K562 (cell line): ENCODE measurements around the gene LRP1B. TPM values are rescaled to one million over a fixed set of nuclear protein-coding genes. Genes with fewer than 3 reads are reported as not detected.

Source experiments
- ATAC-seq: fragments of 200-7000 bp; cut with Tn5 transposase; 3 replicates; pipeline ENCODE4 v1.9.1; 2020; ENCODE audit warnings: moderate library complexity
- BruUV-seq: library from RNA; stranded (reverse); fragments of 400-500 nt; replicated peaks from 2 replicates; lab custom pipeline; 2021; lab: Mats Ljungman, UMichigan
- CTCF ChIA-PET: fragments of 300-600 bp; formaldehyde crosslinking; extraction: SDS; loops from one replicate; lab custom pipeline; 2021; ENCODE audit warnings: low intra/inter-chr PET ratio; lab: Yijun Ruan, JAX
- POLR2A ChIA-PET: fragments of 300-600, 350-650 bp; sonication (Branson Sonifier 250); formaldehyde crosslinking; extraction: SDS; loops from one replicate; lab custom pipeline; 2021; ENCODE audit warnings: antibody characterized with exemption, inconsistent platforms; lab: Yijun Ruan, JAX
- DNase-seq, 4 experiments: peaks; one replicate each; pipeline versions ENCODE4 v3.0.0 to v3.0.0-alpha.2; 2011 to 2018; ENCODE audit warnings: low spot score in 3 of 4, mixed read lengths in 3 of 4; ENCODE audit errors: extremely low read depth in 1 of 4
- FAIRE-seq: peaks from 2 replicates; lab custom pipeline; 2011; peaks lifted over from hg19 to GRCh38; lab: Jason Lieb, UNC
- H2AFZ ChIP-seq: 2 replicates; pipeline ENCODE4 v1.6.0; 2011; ENCODE audit warnings: low read depth, low read length, control low read depth, inconsistent platforms
- H3K27ac ChIP-seq: fragments of 200-600 bp; 3 replicates; pipeline ENCODE4 v1.8.0; 2011; ENCODE audit warnings: low read depth, mild to moderate bottlenecking, control low read depth, inconsistent platforms, low read length, moderate library complexity, mixed read lengths; ENCODE audit errors: extremely low read depth
- H3K27me3 ChIP-seq, 2 experiments: fragments of 300-600 bp in 1 of 2; 2 replicates in 1 of 2; 3 replicates in 1 of 2; pipeline versions ENCODE4 v1.6.0 to v1.8.0; 2011; ENCODE audit warnings: inconsistent platforms in 2 of 2, low read length in 2 of 2, mild to moderate bottlenecking in 1 of 2, mixed read lengths in 1 of 2, moderate library complexity in 1 of 2; ENCODE audit not compliant: control insufficient read depth in 2 of 2, insufficient read depth in 2 of 2
- H3K36me3 ChIP-seq: fragments of 300-600 bp; 3 replicates; pipeline ENCODE4 v1.8.0; 2011; ENCODE audit warnings: mild to moderate bottlenecking, low read length, inconsistent platforms; ENCODE audit not compliant: control insufficient read depth, insufficient read depth
- H3K4me1 ChIP-seq, 2 experiments: fragments of 200-600 bp in 1 of 2; replicated peaks in 1 of 2; 2 replicates in 1 of 2; 3 replicates in 1 of 2; pipeline versions ENCODE4 v1.5.1 to v1.8.0; 2011; ENCODE audit warnings: inconsistent platforms in 2 of 2, low read length in 2 of 2, mild to moderate bottlenecking in 1 of 2, mixed read lengths in 1 of 2, moderate library complexity in 1 of 2; ENCODE audit not compliant: control insufficient read depth in 2 of 2, insufficient read depth in 2 of 2
- H3K4me2 ChIP-seq: 2 replicates; pipeline ENCODE4 v1.6.1; 2011; ENCODE audit warnings: low read length, control low read depth, inconsistent platforms, mixed read lengths; ENCODE audit not compliant: insufficient read depth
- H3K4me3 ChIP-seq: fragments of 200-600 bp; sonication (generic), shearing (Covaris generic); 2 replicates; pipeline ENCODE4 v1.5.1; 2016; ENCODE audit warnings: control low read depth, inconsistent platforms
- H3K79me2 ChIP-seq: fragments of 200-600 bp; 3 replicates; pipeline ENCODE4 v1.8.0; 2011; ENCODE audit warnings: low read length, inconsistent platforms; ENCODE audit not compliant: control insufficient read depth, insufficient read depth
- H3K9ac ChIP-seq, 2 experiments: 2 replicates each; pipeline versions ENCODE4 v1.6.0 to v1.6.1; 2011; ENCODE audit warnings: low read depth in 2 of 2, low read length in 2 of 2, control low read depth in 1 of 2, inconsistent platforms in 1 of 2, mild to moderate bottlenecking in 1 of 2, mixed read lengths in 1 of 2; ENCODE audit not compliant: insufficient read depth in 1 of 2
- H3K9me1 ChIP-seq: one replicate; pipeline ENCODE4 v1.6.0; 2011; ENCODE audit warnings: inconsistent platforms, mild to moderate bottlenecking, low read length, moderate library complexity; ENCODE audit not compliant: control insufficient read depth, insufficient read depth
- H3K9me3 ChIP-seq: replicated peaks from 2 replicates; pipeline ENCODE4 v1.5.1; 2011; ENCODE audit warnings: low read depth, low read length, inconsistent platforms; ENCODE audit not compliant: control insufficient read depth, insufficient read depth
- H4K20me1 ChIP-seq: replicated peaks from 2 replicates; pipeline ENCODE4 v1.6.1; 2011; ENCODE audit warnings: low read length, inconsistent platforms, mixed read lengths; ENCODE audit not compliant: control insufficient read depth, insufficient read depth
- AFF4 ChIP-seq: sonication (generic); formaldehyde crosslinking; IDR thresholded peaks from 2 replicates; pipeline ENCODE4 v1.8.0; 2023; ENCODE audit warnings: mild to moderate bottlenecking, missing genetic modification reagents
- ATF3 ChIP-seq, 2 experiments: fragments of 450-650 bp in 1 of 2; sonication (generic) in 1 of 2; formaldehyde crosslinking in 1 of 2; IDR thresholded peaks in 1 of 2; conservative IDR thresholded peaks in 1 of 2; 2 replicates each; pipeline versions ENCODE4 v1.6.1 to v1.8.1; 2016 to 2023; ENCODE audit warnings: mild to moderate bottlenecking in 2 of 2, moderate library complexity in 2 of 2, inconsistent platforms in 1 of 2, missing genetic modification reagents in 1 of 2
- DNMT1 ChIP-seq: fragments of 450-650 bp; IDR thresholded peaks from 2 replicates; pipeline ENCODE4 v1.6.1; 2016; ENCODE audit warnings: antibody characterized with exemption, mild to moderate bottlenecking
- ELF1 ChIP-seq: fragments of 200-800 bp; sonication (Bioruptor generic); IDR thresholded peaks from 2 replicates; pipeline ENCODE4 v1.6.1; 2016; ENCODE audit warnings: missing genetic modification characterization, missing compliant biosample characterization
- ELF2 ChIP-seq: fragments of 250-450 bp; sonication (Bioruptor Pico); IDR thresholded peaks from 2 replicates; pipeline ENCODE4 v1.5.0; 2021; ENCODE audit warnings: mild to moderate bottlenecking
- IRF2 ChIP-seq: sonication (generic); formaldehyde crosslinking; IDR thresholded peaks from 2 replicates; pipeline ENCODE4 v1.8.1; 2022; ENCODE audit warnings: mild to moderate bottlenecking, missing genetic modification reagents
- MAFF ChIP-seq: IDR thresholded peaks from 2 replicates; pipeline ENCODE4 v1.6.1; 2012; ENCODE audit warnings: low read length, improper control_type of control experiment
- PHB2 ChIP-seq: fragments of 450-650 bp; IDR thresholded peaks from 2 replicates; pipeline ENCODE4 v1.6.1; 2017; ENCODE audit warnings: low read depth
- SAFB ChIP-seq: fragments of 200-400 bp; formaldehyde crosslinking; IDR thresholded peaks from 2 replicates; pipeline ENCODE4 v1.6.1; 2017; ENCODE audit warnings: low read depth, low read length, borderline replicate concordance
- SAFB2 ChIP-seq: fragments of 200-400 bp; formaldehyde crosslinking; IDR thresholded peaks from 2 replicates; pipeline ENCODE4 v1.6.1; 2018; ENCODE audit warnings: borderline replicate concordance, low read length, low read depth, moderate library complexity; ENCODE audit not compliant: severe bottlenecking
- TARDBP ChIP-seq: fragments of 450-650 bp; IDR thresholded peaks from 2 replicates; pipeline ENCODE4 v1.6.1; 2016
- ZFPM2 ChIP-seq: fragments of 250-450 bp; sonication (Bioruptor Pico); IDR thresholded peaks from 2 replicates; pipeline ENCODE4 v1.5.1; 2022; ENCODE audit warnings: mild to moderate bottlenecking
- ZNF133 ChIP-seq: fragments of 250-450 bp; sonication (Bioruptor Pico); IDR thresholded peaks from 2 replicates; pipeline ENCODE4 v1.4.0; 2020; ENCODE audit warnings: mild to moderate bottlenecking
- ZNF445 ChIP-seq: fragments of 250-450 bp; sonication (Bioruptor Pico); IDR thresholded peaks from 2 replicates; pipeline ENCODE4 v1.4.0; 2020; ENCODE audit warnings: low read depth, mild to moderate bottlenecking, moderate library complexity
- WGBS: fragments of 100-300 bp; shearing (Covaris generic); methylation state at CpG from one replicate; pipeline ENCODE4 v1.1.6; 2016; ENCODE audit warnings: low coverage, mixed read lengths; ENCODE audit not compliant: insufficient coverage; ENCODE audit errors: missing lambda C conversion rate; 5-methylcytosine and 5-hydroxymethylcytosine counted together
- in situ Hi-C: fragments of 300-500 bp; cut with MboI; formaldehyde crosslinking; loops from 4 replicates; pipeline ENCODE4 v1.15.0; 2018; ENCODE audit warnings: inconsistent platforms, mixed read lengths
- intact Hi-C: fragments of 100-400 bp; cut with micrococcal nuclease; formaldehyde crosslinking; loops from 2 replicates; pipeline ENCODE4 v1.14.2; 2022
- polyA plus RNA-seq, 8 experiments: library from polyadenylated mRNA; depleted of rRNA in 4 of 8; stranded (reverse) in 5 of 8; unstranded in 3 of 8; fragments of >200 nt; fragmentation: Nextera tagmentation in 2 of 8; fragmentation: Illumina TruSeq in 1 of 8; extraction: Ambion mirVana in 2 of 8; extraction: Trizol in 1 of 8; gene quantifications; 2 replicates each; pipeline versions ENCODE4 v1.2.1 to v1.2.3, GENCODE V29; 2011 to 2014; ENCODE audit warnings: inconsistent platforms in 1 of 8, missing spikeins in 1 of 8
- total RNA-seq, 7 experiments: library from RNA; depleted of rRNA in 6 of 7; stranded (reverse); fragments of >200 nt in 6 of 7; fragmentation: Illumina TruSeq in 2 of 7; extraction: Trizol in 2 of 7; gene quantifications; 2 replicates each; pipeline versions ENCODE4 v1.2.1 to v1.2.3, GENCODE V29; 2011 to 2021; ENCODE audit warnings: low replicate concordance in 1 of 7
- TF ChIP-seq, protein P1 (sequence below): fragments of 450-650 bp; IDR thresholded peaks from 2 replicates; pipeline ENCODE4 v1.6.1; 2018; ENCODE audit warnings: mild to moderate bottlenecking, low read depth; ENCODE audit not compliant: partially characterized antibody
- TF ChIP-seq, protein P2 (sequence below): fragments of 450-650 bp; formaldehyde crosslinking; conservative IDR thresholded peaks from 2 replicates; pipeline ENCODE4 v1.4.0; 2022; ENCODE audit warnings: mild to moderate bottlenecking, missing genetic modification characterization

The LRP1B gene
- total and polyA plus RNA-seq, 9 of the 15 experiments (the other 6 are each of a cell fraction or from before 2014, with no cell fraction given) = not detected

GRCh38 chr2:142029974-142030373 lies 100.8 kb downstream of the LRP1B start:
- Histone ChIP-seq H2AFZ (no peak overlapping the region), H3K9me1 (no peaks in the 10 kb centered on the region), H3K79me2 (no peaks in the 10 kb centered on the region), H3K4me1 (no peaks in the 10 kb centered on the region), H3K27me3 (no peaks in the 10 kb centered on the region), H3K9ac (no peak overlapping the region), H4K20me1 (no peaks in the 10 kb centered on the region), H3K4me3 (no peak overlapping the region), H3K36me3 (no peaks in the 10 kb centered on the region), H3K27ac (no peak overlapping the region), H3K4me2 (no peak overlapping the region), H3K9me3 (no peaks in the 10 kb centered on the region)
- whole genome bisulfite sequencing = 0% methylated on average over 1 of the region's 1 CpG
- ChIA-PET CTCF (no interaction called here), POLR2A (no interaction called here)
- BruUV-seq = no TSS peak
- intact Hi-C loops = no loop called here
- ATAC-seq = no peak
- in situ Hi-C loops = no loop called here
- DNase-seq = no peak
- FAIRE-seq = no peak
- no peak for TF ChIP-seq ZNF445
- no peak for TF ChIP-seq SAFB2
- no peak for TF ChIP-seq ELF1 (tag)
- TF ChIP-seq ELF2 = no peak
- no peak for TF ChIP-seq IRF2 (CRISPR knock-in tag)
- no peak for TF ChIP-seq ZFPM2 (CRISPR knock-in tag)
- TF ChIP-seq TARDBP = no peak
- no peak for TF ChIP-seq PHB2
- no peak for TF ChIP-seq ATF3 (IDR thresholded peaks at IDR 0.05)
- no peak for TF ChIP-seq ATF3 (CRISPR knock-in tag; conservative IDR thresholded peaks at IDR 0.05)
- no peak for TF ChIP-seq DNMT1
- TF ChIP-seq MAFF = no peak
- no peak for TF ChIP-seq SAFB
- no peak for TF ChIP-seq ZNF133 (CRISPR knock-in tag)
- TF ChIP-seq, protein P1, sequence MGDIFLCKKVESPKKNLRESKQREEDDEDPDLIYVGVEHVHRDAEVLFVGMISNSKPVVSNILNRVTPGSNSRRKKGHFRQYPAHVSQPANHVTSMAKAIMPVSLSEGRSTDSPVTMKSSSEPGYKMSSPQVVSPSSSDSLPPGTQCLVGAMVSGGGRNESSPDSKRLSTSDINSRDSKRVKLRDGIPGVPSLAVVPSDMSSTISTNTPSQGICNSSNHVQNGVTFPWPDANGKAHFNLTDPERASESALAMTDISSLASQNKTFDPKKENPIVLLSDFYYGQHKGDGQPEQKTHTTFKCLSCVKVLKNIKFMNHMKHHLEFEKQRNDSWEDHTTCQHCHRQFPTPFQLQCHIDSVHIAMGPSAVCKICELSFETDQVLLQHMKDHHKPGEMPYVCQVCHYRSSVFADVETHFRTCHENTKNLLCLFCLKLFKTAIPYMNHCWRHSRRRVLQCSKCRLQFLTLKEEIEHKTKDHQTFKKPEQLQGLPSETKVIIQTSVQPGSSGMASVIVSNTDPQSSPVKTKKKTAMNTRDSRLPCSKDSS = no peak
- TF ChIP-seq, protein P2, sequence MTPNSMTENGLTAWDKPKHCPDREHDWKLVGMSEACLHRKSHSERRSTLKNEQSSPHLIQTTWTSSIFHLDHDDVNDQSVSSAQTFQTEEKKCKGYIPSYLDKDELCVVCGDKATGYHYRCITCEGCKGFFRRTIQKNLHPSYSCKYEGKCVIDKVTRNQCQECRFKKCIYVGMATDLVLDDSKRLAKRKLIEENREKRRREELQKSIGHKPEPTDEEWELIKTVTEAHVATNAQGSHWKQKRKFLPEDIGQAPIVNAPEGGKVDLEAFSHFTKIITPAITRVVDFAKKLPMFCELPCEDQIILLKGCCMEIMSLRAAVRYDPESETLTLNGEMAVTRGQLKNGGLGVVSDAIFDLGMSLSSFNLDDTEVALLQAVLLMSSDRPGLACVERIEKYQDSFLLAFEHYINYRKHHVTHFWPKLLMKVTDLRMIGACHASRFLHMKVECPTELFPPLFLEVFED (CRISPR knock-in tag) = no peak
- no peak for TF ChIP-seq AFF4
